ENCODE measurements around the gene UTP3.
"Not testable (repeated sequence)": the region's sequence is repeated elsewhere in the genome, so short reads cannot be mapped to it uniquely, and the experiment has no call there.

UTP3 gene

GRCh38 chr4:70687821-70688794, at the start of gene UTP3:
TSS of gene UTP3 (plus strand) at chr4:70688532. CDS start at chr4:70688678, 146 bp downstream.
- DNase-seq: peak; percentile 92

GRCh38 chr4:70640192-70640591, 48.1 kb upstream of the UTP3 start:
- DNase-seq: no peak

- not testable (repeated sequence) for DNase-seq
These were observed 37.6 kb upstream of the UTP3 start for GRCh38 chr4:70650741-70651140.

- DNase-seq: no peak
These were observed 36.3 kb upstream of the UTP3 start for GRCh38 chr4:70651864-70652506.

- no peak for DNase-seq
These were observed 33.7 kb upstream of the UTP3 start for GRCh38 chr4:70654605-70655011.

GRCh38 chr4:70657326-70657725, 31.0 kb upstream of the UTP3 start:
- no peak for DNase-seq

GRCh38 chr4:70658418-70658817, 29.9 kb upstream of the UTP3 start:
- no peak for DNase-seq

- no peak for DNase-seq
These were observed 28.2 kb upstream of the UTP3 start for GRCh38 chr4:70660106-70660505.

- not testable (repeated sequence) for DNase-seq
These were observed 26.9 kb upstream of the UTP3 start for GRCh38 chr4:70661309-70661922.

GRCh38 chr4:70666369-70666768, 22.0 kb upstream of the UTP3 start, which contains the start of gene JCHAIN:
TSS of gene JCHAIN (minus strand) at chr4:70666508. CDS start at chr4:70666490, 18 bp downstream.
- DNase-seq: no peak

- DNase-seq: no peak
These were observed 20.4 kb upstream of the UTP3 start for GRCh38 chr4:70667740-70668535.

- no peak for DNase-seq
These were observed 17.9 kb upstream of the UTP3 start for GRCh38 chr4:70670332-70671014.

GRCh38 chr4:70671091-70671490, 17.2 kb upstream of the UTP3 start:
- DNase-seq: no peak

- DNase-seq: no peak
These were observed 14.1 kb upstream of the UTP3 start for GRCh38 chr4:70674191-70674590.

GRCh38 chr4:70674731-70675130, 13.6 kb upstream of the UTP3 start:
- DNase-seq: no peak

- no peak for DNase-seq
These were observed 11.7 kb upstream of the UTP3 start for GRCh38 chr4:70676554-70677090.

- DNase-seq: no peak
These were observed 9.8 kb upstream of the UTP3 start for GRCh38 chr4:70678383-70678999.

GRCh38 chr4:70680934-70681333, 7.4 kb upstream of the UTP3 start:
- no peak for DNase-seq

- DNase-seq: no peak
These were observed 6.6 kb upstream of the UTP3 start for GRCh38 chr4:70681704-70682103.

GRCh38 chr4:70682142-70682541, 6.2 kb upstream of the UTP3 start:
- not testable (repeated sequence) for DNase-seq

- DNase-seq: no peak
These were observed 940 bp upstream of the UTP3 start for GRCh38 chr4:70687392-70687791.
